Activated T-cell treated with anti-CD3 and anti-CD28 coated beads for 1 hour (primary cell): ENCODE results near the gene TCHP.

ENCODE experiments used
- DNase-seq: peaks from one replicate; pipeline ENCODE4 v3.0.0-alpha.2; 2020; ENCODE audit warnings: low read depth

Gene TCHP

DNA sequence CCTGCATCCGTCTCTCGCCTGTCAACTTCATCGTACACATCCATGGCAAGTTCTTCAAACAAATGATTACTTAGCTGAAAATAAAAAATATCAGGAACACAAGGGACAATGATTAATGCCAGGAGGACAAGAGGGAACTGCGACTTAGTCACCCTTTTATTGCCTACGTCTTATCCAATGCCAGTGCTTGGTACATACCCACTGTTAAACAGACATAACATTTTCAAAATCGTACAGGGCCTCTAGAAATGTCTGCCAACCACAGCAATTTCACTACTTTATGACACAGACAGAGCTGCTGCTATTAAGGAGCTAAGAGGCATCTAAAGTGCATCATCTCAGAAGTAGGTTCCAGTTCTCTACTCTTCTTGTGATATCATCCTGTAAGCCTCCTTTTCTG is 61.5 kb downstream of the TCHP start:
- no peak for DNase-seq

DNA sequence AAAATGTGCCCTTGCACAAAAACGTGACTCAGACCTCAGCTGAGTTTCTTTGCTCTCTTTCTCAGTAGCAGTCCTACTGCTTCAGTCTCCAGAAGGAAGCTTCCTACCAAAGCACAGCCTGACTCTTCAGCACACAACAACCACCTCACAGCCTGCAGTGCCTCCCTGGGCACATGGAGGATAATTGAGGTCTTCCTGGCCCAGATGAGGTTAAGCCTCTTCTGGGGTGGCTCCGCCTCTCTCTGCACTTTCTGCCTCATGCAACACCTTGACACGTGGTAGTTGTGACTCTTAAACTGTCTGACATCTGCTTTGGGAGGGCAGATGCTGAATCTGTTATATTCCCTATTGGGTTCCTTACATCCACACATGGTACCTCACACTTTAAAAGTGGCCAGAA is 62.3 kb downstream of the TCHP start:
- no peak for DNase-seq

DNA sequence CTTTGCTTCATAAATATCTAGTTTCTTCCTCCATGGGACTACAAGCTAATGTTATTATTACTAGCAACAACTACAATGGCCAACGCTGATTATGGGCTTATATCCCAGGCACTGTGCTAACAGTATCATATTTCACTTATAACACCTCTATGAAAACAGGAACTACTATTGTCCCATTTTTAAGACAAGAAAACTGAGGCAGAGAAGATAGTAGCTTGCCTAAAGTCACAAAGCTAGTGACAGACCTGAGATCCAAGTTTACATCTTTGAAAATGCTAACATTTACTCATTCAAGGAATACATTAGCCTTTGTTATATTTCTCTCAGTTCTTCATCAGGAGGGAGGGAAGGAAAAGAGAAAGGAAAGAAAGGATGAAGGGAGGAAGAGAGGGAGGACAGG is 63.3 kb downstream of the TCHP start:
- no peak for DNase-seq

DNA sequence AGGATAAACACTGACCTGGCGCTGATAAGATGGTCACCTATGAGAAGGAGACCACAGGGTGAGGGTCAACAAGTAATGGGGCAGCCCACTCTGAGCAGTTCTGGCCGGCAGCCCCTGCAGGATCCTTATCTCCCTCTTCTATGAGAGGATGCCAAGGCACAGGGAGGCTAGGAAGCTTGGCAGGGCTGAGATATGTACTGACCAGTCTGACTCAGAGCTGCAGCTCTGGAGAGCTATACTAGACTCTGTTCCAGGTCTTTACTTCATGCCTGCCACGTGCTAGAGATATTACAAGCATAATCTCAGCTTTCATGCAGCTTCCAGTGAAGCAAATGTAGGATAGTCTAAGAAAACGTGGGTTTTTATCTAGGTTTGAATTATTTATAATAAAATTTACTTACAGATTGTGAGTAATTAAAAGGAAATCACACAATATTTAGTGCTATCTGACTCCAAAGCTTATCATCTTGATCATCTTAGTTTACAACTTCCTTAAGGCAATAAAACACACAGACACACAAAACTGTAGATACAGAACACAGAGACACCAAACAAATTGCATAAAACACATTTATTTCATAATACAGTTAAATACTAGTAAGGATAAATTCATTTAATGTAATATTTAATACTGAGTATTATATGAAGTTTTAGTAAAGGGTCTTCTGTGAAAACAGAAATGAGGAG is 63.8 kb downstream of the TCHP start:
- DNase-seq, result no peak

DNA sequence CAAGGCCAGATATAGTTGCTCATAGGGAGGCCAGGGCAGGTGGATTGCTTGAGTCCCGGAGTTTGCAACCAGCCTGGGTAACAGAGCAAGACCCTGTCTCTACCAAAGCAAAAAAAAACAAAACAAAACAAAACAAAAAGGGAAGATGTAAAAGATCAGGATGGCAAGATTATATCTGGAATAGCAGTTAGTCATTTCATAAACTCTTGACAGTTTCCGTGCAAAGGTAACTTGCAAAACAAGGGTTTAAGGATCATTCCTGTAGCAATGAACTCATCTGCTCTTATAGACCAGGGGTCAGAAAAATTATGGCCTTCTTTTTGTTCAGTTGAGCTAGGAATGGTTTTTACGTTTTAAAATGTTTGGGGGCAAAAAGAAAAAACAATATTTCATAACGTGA is 66.5 kb downstream of the TCHP start:
- DNase-seq, result no peak

DNA sequence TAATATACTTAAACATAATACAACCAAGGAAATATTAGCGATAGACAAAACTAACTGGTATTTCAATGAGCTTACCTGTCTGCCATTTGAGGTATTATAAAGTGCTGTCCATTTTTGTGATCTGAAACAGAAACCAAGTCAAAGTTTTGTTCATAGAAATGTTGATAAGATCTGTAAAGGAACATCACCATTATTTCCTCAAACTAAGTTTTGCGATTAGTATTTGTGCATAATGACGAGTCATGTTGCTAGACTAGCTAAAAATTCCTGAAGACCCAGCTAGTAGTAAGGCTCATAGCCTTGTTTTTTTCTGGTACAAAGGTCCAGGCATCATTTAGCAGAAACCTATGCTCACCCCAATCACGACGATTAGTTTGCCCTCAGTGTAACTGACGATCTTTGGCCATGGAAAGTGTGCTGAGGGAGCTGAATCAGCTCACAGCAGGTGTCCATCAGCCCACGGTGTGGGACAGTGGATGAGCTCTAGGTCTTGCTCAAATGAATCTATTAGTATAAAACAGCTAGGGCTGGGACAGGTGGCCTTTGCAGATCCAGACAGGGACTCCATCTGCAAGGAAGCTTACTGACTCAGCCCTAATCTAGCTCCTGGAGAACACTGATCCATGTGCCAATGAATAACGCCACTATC is 67.4 kb downstream of the TCHP start:
- no peak for DNase-seq
